HG03175 (cell line): Measurements from ENCODE around the gene SLC7A8.
"Not testable (repeated sequence)": the region's sequence is repeated elsewhere in the genome, so short reads cannot be mapped to it uniquely, and the experiment has no call there.

Experiments
- ATAC-seq: cut with Tn5 transposase; IDR thresholded peaks from one replicate; pipeline ENCODE4 v1.9.1; 2021; ENCODE audit warnings: mild to moderate bottlenecking, moderate library complexity; ENCODE audit not compliant: unreplicated experiment

SLC7A8 gene

GRCh38 chr14:23183479-23183878 lies at the start of gene SLC7A8:
Gene SLC7A8 (minus strand): TSS chr14:23183660. CDS start chr14:23182914, 746 bp downstream.
- no peak for ATAC-seq

DNA sequence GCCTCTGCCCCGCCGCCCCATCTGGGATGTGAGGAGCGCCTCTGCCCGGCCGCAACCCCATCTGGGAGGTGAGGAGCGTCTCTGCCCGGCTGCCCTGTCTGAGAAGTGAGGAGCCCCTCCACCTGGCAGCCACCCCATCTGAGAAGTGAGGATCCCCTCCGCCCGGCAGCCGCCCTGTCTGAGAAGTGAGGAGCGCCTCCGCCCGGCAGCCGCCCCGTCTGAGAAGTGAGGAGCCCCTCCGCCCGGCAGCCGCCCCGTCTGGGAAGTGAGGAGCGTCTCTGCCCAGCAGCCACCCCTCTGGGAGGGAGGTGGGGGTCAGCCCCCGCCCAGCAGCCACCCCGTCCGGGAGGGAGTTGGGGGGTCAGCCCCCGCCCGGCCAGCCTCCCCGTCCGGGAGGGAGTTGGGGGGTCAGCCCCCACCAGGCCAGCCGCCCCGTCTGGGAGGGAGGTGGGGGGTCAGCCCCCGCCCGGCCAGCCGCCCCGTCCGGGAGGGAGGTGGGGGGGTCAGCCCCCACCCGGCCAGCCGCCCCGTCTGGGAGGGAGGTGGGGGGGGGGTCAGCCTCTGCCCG lies 48.9 kb upstream of the SLC7A8 start:
- ATAC-seq = not testable (repeated sequence)

GRCh38 chr14:23228812-23229211 lies 45.4 kb upstream of the SLC7A8 start:
- no peak for ATAC-seq

GRCh38 chr14:23227566-23227965 lies 44.1 kb upstream of the SLC7A8 start:
- no peak for ATAC-seq

GRCh38 chr14:23224958-23225357 lies 41.5 kb upstream of the SLC7A8 start:
- not testable (repeated sequence) for ATAC-seq

DNA sequence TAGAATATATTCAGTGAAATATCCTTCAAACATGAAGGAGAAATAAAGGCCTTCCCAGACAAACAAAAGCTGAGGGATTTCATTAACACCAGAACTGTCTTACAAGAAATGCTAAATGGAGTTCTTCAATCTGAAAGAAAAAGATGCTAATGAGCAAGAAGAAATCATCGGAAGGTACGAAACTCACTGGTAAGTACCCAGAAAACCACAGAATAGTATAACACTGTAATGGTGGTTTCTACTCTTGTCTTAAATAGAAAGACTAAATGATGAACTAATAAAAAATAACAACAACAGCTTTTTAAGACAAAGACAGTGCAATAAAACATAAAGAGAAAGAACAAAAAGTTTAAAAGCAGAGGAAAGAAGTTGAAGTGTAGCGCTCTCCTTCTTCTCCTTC lies 35.6 kb upstream of the SLC7A8 start:
- no peak for ATAC-seq

- ATAC-seq = no peak
These were observed 33.9 kb upstream of the SLC7A8 start for GRCh38 chr14:23217032-23218020.

DNA sequence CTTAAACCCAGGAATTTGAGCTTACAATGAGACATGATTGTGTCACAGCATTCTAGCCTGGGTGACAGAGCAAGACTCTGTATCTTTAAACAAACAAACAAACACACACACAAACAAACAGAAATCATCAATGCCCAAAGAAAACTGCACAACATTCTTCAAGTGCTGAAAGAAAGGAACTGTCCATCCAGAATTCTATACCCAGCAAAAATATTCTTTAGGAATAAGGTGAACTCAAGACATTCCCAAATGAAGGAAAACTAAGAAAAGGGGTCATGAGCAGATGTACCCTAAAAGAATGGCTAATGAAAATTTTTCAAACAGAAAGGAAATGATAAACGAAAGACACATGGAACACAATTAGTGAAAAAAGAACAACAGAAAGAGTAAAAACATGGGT lies 32.0 kb upstream of the SLC7A8 start:
- no peak for ATAC-seq

DNA sequence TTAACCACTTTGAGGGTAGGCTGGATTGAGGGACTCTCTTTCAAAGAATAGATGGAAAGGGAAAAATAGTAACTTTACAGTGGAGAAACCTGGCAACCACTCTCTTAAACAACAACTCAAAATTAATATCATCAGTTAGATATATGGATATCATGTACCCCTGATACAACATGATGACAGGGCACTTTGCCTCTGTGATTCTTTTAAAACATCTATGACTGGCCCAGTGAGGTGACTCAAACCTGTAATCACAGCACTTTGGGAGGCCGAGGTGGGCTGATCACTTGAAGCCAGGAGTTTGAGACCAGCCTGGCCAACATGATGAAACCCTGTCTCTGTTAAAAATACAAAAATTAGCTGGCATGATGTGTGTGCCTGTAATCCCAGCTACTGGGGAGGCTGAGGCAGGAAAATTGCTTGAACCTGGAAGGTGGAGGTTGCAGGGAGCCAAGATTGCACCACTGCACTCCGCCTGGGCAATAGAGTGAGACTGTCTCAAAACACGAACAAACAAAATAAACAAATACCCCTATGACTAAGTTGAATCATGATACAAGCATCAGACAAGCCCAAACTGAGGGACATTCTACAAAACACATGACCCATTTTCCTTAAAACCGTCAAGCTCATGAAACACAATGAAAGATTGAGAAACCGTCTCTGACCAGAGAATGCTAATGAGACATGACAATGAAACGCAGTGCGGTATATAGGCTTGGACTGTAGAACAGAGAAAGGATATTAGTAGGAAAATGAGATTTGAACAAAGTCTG lies 26.4 kb upstream of the SLC7A8 start:
- no peak for ATAC-seq

- ATAC-seq = no peak
These were observed 24.9 kb upstream of the SLC7A8 start for GRCh38 chr14:23208324-23208723.

- ATAC-seq = no peak
These were observed 23.7 kb upstream of the SLC7A8 start for GRCh38 chr14:23207146-23207540.

GRCh38 chr14:23206422-23207145 lies 23.1 kb upstream of the SLC7A8 start:
- no peak for ATAC-seq

- no peak for ATAC-seq
These were observed 18.5 kb upstream of the SLC7A8 start for GRCh38 chr14:23202001-23202400.

GRCh38 chr14:23199141-23199540 lies 15.7 kb upstream of the SLC7A8 start:
- not testable (repeated sequence) for ATAC-seq

- ATAC-seq = not testable (repeated sequence)
These were observed 13.0 kb upstream of the SLC7A8 start for GRCh38 chr14:23196487-23196886.

- ATAC-seq = no peak
These were observed 12.2 kb upstream of the SLC7A8 start for GRCh38 chr14:23195552-23196101.

DNA sequence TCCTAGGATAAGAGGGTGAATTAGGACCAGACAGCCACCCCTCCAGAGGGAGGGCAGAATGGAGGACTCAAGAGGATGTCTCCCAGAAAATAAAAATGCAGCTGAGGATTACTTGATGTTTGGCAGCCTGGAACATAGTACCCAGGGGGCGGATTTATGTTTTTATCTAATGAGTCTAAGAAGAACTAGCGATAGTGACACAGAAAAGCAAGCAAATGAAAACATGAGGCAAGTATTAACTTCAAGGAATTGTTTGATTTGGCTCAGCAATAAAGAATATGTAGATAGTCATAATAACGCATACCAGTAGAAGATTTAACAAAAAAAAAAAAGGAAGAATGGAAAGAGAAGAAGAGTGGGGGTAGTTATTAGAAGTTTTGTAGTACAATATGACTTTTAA lies 10.0 kb upstream of the SLC7A8 start:
- ATAC-seq = no peak

GRCh38 chr14:23187925-23188324 lies 4.5 kb upstream of the SLC7A8 start:
- no peak for ATAC-seq

- ATAC-seq = no peak
These were observed 3.6 kb upstream of the SLC7A8 start for GRCh38 chr14:23186913-23187654.

DNA sequence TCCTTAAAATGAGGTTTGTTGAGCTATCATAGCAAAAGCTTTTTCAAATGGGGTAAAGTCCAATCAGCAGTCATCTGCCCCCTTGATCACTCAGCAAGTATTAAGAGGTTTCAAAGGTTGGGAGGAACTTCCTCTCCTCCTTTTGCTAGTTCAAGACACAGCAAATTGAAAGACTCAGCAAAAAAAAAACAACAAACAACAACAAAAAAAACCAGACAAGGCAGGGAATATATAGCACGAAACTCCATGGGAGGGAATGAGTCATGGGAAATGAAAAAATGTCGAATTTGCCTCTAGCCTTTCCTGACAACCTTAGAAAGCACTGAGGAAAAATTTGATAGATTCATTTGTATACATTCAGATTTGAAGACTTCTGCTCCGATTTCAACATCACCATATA lies 1.6 kb upstream of the SLC7A8 start:
- no peak for ATAC-seq
